Breast epithelium (tissue), 3 donors: ENCODE data around the gene GARS1.

Experiments
- CTCF ChIP-seq, 3 donors: fragments of 450-650 bp; IDR thresholded peaks; one replicate each; pipeline ENCODE4 v1.5.1; 2016 to 2017; ENCODE audit warnings: antibody characterized with exemption in 3 of 3, mild to moderate bottlenecking in 3 of 3, moderate library complexity in 3 of 3
- POLR2A ChIP-seq: fragments of 450-650 bp; IDR thresholded peaks from one replicate; pipeline ENCODE4 v1.6.1; 2016; ENCODE audit warnings: antibody characterized with exemption, mild to moderate bottlenecking, moderate library complexity

GRCh38 chr7:30655096-30655970 lies 60.7 kb downstream of the GARS1 start:
- TF ChIP-seq POLR2A (no peak), CTCF (IDR thresholded peaks at IDR 0.05) (no peak)
